Measurements from ENCODE around the gene ADAMTS15.

Gene ADAMTS15

DNA sequence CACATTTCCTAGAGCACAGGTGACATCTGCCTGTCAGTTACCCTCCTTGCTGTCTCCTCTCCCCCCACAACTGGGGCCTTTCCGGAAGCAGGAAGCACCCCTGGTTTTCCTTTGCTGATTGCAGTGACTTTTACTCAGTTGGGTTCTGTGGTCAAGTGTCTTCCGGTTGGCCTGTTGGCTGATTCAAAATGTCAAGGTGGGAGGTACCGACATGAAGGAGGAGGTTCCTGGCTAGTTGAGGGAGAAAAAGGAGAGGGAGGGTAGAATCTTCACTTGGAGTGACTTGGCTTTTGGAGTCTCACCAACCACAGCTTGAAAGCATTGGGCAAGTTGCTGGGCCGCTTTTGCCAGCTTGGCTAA is 9.3 kb upstream of the ADAMTS15 start:
- H3K27me3 ChIP-seq: peaks cover 32% of the 10 kb centered on the region
- TF ChIP-seq, protein P1, sequence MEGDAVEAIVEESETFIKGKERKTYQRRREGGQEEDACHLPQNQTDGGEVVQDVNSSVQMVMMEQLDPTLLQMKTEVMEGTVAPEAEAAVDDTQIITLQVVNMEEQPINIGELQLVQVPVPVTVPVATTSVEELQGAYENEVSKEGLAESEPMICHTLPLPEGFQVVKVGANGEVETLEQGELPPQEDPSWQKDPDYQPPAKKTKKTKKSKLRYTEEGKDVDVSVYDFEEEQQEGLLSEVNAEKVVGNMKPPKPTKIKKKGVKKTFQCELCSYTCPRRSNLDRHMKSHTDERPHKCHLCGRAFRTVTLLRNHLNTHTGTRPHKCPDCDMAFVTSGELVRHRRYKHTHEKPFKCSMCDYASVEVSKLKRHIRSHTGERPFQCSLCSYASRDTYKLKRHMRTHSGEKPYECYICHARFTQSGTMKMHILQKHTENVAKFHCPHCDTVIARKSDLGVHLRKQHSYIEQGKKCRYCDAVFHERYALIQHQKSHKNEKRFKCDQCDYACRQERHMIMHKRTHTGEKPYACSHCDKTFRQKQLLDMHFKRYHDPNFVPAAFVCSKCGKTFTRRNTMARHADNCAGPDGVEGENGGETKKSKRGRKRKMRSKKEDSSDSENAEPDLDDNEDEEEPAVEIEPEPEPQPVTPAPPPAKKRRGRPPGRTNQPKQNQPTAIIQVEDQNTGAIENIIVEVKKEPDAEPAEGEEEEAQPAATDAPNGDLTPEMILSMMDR (IDR thresholded peaks at IDR 0.05): no peak
- no peaks in the 10 kb centered on the region for H3K9me3 ChIP-seq
- H3K4me1 ChIP-seq (ENCODE audit: control insufficient read depth in 1 of 2, insufficient read depth in 1 of 2, low read depth in 1 of 2, low read length in 1 of 2): peaks cover 9 to 12% of the 10 kb centered on the region in 2 experiments
- H3K27ac ChIP-seq: no peak overlapping the region
- no peak overlapping the region for H3K4me3 ChIP-seq (ENCODE audit: low read depth in 1 of 2, low read length in 1 of 2)
- no peaks in the 10 kb centered on the region for H3K36me3 ChIP-seq

DNA sequence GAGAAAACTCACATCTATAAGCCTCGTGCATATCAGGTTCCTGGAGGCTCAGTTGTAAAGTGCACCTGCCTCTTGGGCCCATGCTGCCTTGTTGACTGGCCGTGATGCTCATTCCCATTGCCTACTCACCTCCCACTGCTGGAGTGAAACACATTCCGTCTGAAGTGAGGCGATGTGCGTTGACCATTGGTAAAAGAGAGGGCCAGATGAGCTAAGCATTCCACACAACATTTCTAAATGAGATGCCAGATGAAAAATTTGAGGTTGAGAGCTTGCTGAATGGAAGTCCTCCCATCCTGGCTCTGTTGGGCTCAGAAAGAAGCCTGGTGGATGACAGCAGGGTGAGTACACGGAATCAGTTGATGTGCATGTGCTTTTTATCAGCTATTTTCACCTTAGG is 8.6 kb upstream of the ADAMTS15 start:
- no peak overlapping the region for H3K4me3 ChIP-seq (ENCODE audit: low read depth in 1 of 2, low read length in 1 of 2)
- no peaks in the 10 kb centered on the region for H3K36me3 ChIP-seq
- H3K27ac ChIP-seq: no peak overlapping the region
- H3K4me1 ChIP-seq (ENCODE audit: control insufficient read depth in 1 of 2, insufficient read depth in 1 of 2, low read depth in 1 of 2, low read length in 1 of 2): peaks cover 5 to 10% of the 10 kb centered on the region in 2 experiments
- no peaks in the 10 kb centered on the region for H3K9me3 ChIP-seq
- H3K27me3 ChIP-seq: peaks cover 35% of the 10 kb centered on the region
- TF ChIP-seq, protein P1 (IDR thresholded peaks at IDR 0.05): no peak

DNA sequence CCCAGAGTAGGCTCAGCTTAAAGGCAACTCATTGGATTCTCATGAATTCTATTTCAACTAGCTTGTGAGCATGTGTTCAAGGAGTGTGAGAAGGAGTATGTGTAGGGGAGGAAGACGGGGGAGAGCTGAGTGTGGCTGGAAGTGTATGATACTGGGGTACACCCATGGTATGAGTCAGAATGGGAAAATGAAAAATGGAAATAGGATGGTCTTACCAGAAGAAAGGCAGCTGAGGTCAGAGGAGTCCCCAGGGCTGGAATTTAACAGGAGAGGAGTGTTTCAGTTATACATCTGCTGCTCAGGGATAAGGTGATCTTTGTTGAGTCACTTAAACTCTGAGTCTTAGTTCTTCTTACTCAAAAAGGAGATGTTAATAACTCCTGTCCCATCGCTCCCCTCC is 6.7 kb upstream of the ADAMTS15 start:
- Histone ChIP-seq H3K36me3 (no peaks in the 10 kb centered on the region), H3K27ac (no peak overlapping the region), H3K27me3 (peaks cover 35% of the 10 kb centered on the region), H3K4me1 (ENCODE audit: control insufficient read depth in 1 of 2, insufficient read depth in 1 of 2, low read depth in 1 of 2, low read length in 1 of 2) (peaks cover 4 to 8% of the 10 kb centered on the region in 2 experiments), H3K9me3 (no peaks in the 10 kb centered on the region), H3K4me3 (ENCODE audit: low read depth in 1 of 2, low read length in 1 of 2) (no peak overlapping the region)
- TF ChIP-seq, protein P1 (IDR thresholded peaks at IDR 0.05): no peak

DNA sequence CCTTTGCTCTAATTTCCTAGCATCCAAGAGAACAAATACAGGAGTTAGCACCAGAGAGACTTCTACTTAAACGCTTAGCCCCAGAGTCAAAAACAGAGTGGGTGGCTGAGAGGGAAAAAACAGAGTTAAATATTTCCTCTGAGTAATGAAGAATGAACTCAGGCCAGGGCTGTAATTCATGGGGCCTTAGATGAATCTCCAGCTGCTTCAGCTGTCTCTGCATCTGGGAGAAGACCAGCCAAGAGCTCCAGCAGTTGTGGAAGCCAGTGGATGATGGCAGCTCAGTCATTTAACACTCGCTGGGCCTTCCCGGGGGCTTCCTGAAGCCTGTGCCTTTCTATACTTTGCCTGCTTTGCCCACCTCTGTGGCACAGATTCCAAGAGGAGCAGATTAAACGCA is 5.7 kb upstream of the ADAMTS15 start:
- Histone ChIP-seq H3K4me1 (ENCODE audit: control insufficient read depth in 1 of 2, insufficient read depth in 1 of 2, low read depth in 1 of 2, low read length in 1 of 2) (peaks cover 4 to 8% of the 10 kb centered on the region in 2 experiments), H3K9me3 (no peaks in the 10 kb centered on the region), H3K36me3 (no peaks in the 10 kb centered on the region), H3K27me3 (peaks cover 42% of the 10 kb centered on the region), H3K27ac (no peak overlapping the region), H3K4me3 (ENCODE audit: low read depth in 1 of 2, low read length in 1 of 2) (no peak overlapping the region)
- TF ChIP-seq, protein P1 (IDR thresholded peaks at IDR 0.05): no peak

DNA sequence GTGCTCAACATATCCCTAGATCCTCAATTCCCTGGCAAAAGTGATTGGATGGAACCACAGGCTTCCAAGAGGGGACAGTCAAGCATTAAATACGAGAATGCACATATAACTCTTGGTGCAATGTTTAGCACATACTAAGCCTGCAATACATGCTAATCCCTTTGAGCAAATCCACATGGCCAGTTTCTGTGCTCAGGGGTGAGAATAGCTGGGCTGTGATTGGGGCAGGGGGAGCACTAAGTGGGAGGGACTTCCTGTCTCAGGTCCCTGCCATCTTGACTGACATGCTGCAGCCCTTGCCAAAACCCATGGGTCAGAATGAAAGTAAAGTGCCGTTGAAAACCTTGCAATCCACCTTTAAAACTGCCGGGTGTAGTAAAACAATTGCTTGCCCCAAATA is 2.7 kb upstream of the ADAMTS15 start:
- TF ChIP-seq, protein P1 (IDR thresholded peaks at IDR 0.05): no peak
- no peaks in the 10 kb centered on the region for H3K36me3 ChIP-seq
- no peak overlapping the region for H3K27ac ChIP-seq
- no peaks in the 10 kb centered on the region for H3K9me3 ChIP-seq
- H3K4me3 ChIP-seq (ENCODE audit: low read depth in 1 of 2, low read length in 1 of 2): no peak overlapping the region
- H3K4me1 ChIP-seq (ENCODE audit: control insufficient read depth in 1 of 2, insufficient read depth in 1 of 2, low read depth in 1 of 2, low read length in 1 of 2): peaks cover 0 to 7% of the 10 kb centered on the region in 2 experiments
- peaks cover 72% of the 10 kb centered on the region for H3K27me3 ChIP-seq

DNA sequence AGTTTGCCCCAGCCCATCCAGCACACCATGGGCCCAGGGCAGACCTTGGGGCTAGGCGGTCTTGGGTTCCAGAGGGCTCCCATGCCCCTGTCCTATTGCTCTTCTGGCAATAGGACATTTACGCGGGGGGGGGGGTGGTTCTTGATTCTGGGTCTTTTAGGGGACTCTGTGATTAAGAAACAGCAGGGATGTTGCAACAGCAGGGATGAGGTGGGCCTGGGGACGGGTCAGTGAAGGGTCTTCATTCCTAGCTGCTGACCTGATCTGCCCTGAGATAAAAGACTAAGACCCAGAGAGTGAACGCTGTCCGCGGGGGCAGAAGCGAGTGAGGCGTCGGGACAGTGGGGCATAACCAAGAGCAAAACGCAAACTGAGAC is 418 bp upstream of the ADAMTS15 start:
- TF ChIP-seq, protein P1 (IDR thresholded peaks at IDR 0.05): no peak
- Histone ChIP-seq H3K4me3 (ENCODE audit: low read depth in 1 of 2, low read length in 1 of 2) (no peak overlapping the region), H3K27me3 (peaks cover 90% of the 10 kb centered on the region), H3K4me1 (ENCODE audit: control insufficient read depth in 1 of 2, insufficient read depth in 1 of 2, low read depth in 1 of 2, low read length in 1 of 2) (peaks cover 0 to 7% of the 10 kb centered on the region in 2 experiments), H3K27ac (no peak overlapping the region), H3K9me3 (no peaks in the 10 kb centered on the region), H3K36me3 (no peaks in the 10 kb centered on the region)

Data from neutrophil (primary cell).